Tibial nerve (tissue), 4 donors: ENCODE results near the gene RIPK4.

Experiments
- CTCF ChIP-seq, 5 experiments: fragments of 200-600 bp in 3 of 5; fragments of 450-650 bp in 2 of 5; sonication (generic) in 3 of 5; IDR thresholded peaks; one replicate each; pipeline ENCODE4 v1.5.1; 2016 to 2019; ENCODE audit warnings: antibody characterized with exemption in 5 of 5, mild to moderate bottlenecking in 3 of 5, moderate library complexity in 2 of 5
- EP300 ChIP-seq, 2 donors: sonication (generic); formaldehyde crosslinking; IDR thresholded peaks; one replicate each; pipeline ENCODE4 v1.6.1; 2017; ENCODE audit warnings: antibody characterized with exemption in 2 of 2, mild to moderate bottlenecking in 1 of 2

GRCh38 chr21:41805643-41806042 lies 38.8 kb upstream of the RIPK4 start:
- TF ChIP-seq CTCF (IDR thresholded peaks at IDR 0.05) (no peak), EP300 (IDR thresholded peaks at IDR 0.05) (no peak)
